ENCODE results near the gene MSH6. TPM values are rescaled to one million over a fixed set of nuclear protein-coding genes. Genes with fewer than 3 reads are reported as not detected.

The MSH6 gene
- total RNA-seq, 1 donor: 35.8 TPM

- peaks cover 90% of the 10 kb centered on the region for H3K36me3 ChIP-seq (ENCODE audit: insufficient read depth, low read length)
Measured at GRCh38 chr2:47803363-47803762, 20.4 kb downstream of the MSH6 start.

GRCh38 chr2:47803770-47804169, 20.8 kb downstream of the MSH6 start:
- TF ChIP-seq, protein P1, sequence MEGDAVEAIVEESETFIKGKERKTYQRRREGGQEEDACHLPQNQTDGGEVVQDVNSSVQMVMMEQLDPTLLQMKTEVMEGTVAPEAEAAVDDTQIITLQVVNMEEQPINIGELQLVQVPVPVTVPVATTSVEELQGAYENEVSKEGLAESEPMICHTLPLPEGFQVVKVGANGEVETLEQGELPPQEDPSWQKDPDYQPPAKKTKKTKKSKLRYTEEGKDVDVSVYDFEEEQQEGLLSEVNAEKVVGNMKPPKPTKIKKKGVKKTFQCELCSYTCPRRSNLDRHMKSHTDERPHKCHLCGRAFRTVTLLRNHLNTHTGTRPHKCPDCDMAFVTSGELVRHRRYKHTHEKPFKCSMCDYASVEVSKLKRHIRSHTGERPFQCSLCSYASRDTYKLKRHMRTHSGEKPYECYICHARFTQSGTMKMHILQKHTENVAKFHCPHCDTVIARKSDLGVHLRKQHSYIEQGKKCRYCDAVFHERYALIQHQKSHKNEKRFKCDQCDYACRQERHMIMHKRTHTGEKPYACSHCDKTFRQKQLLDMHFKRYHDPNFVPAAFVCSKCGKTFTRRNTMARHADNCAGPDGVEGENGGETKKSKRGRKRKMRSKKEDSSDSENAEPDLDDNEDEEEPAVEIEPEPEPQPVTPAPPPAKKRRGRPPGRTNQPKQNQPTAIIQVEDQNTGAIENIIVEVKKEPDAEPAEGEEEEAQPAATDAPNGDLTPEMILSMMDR (IDR thresholded peaks at IDR 0.05; ENCODE audit: extremely low read depth, low read depth, low read length): no peak
- Histone ChIP-seq H3K4me2 (ENCODE audit: insufficient read depth, low read length) (no peak overlapping the region), H3K36me3 (ENCODE audit: insufficient read depth, low read length) (peaks cover 90% of the 10 kb centered on the region)

More at GRCh38 chr2:47803363-47803762, 20.4 kb downstream of the MSH6 start:
- Histone ChIP-seq H3K79me2 (ENCODE audit: insufficient read depth, low read length) (peaks cover 32% of the 10 kb centered on the region), H3K4me2 (ENCODE audit: insufficient read depth, low read length) (no peak overlapping the region), H2AFZ (ENCODE audit: low read length) (no peak overlapping the region), H4K20me1 (ENCODE audit: insufficient read depth, low read length) (peaks cover 9% of the 10 kb centered on the region), H3K9me3 (ENCODE audit: low read depth, low read length) (no peaks in the 10 kb centered on the region), H3K4me3 (ENCODE audit: insufficient read depth, low read length) (no peak overlapping the region), H3K27ac (ENCODE audit: low read depth, low read length) (no peak overlapping the region), H3K27me3 (ENCODE audit: insufficient read depth, low read length) (no peaks in the 10 kb centered on the region), H3K4me1 (ENCODE audit: insufficient read depth, low read length) (no peaks in the 10 kb centered on the region)
- no peak for DNase-seq (ENCODE audit: insufficient read length, low spot score, missing footprints)
- TF ChIP-seq, protein P1 (IDR thresholded peaks at IDR 0.05; ENCODE audit: extremely low read depth, low read depth, low read length): no peak

GRCh38 chr2:47805850-47806249, 22.9 kb downstream of the MSH6 start:
- H3K4me2 ChIP-seq (ENCODE audit: insufficient read depth, low read length): no peak overlapping the region
- H3K36me3 ChIP-seq (ENCODE audit: insufficient read depth, low read length): peaks cover 84% of the 10 kb centered on the region
- H2AFZ ChIP-seq (ENCODE audit: low read length): no peak overlapping the region
- TF ChIP-seq, protein P1 (IDR thresholded peaks at IDR 0.05; ENCODE audit: extremely low read depth, low read depth, low read length): no peak
- H3K4me1 ChIP-seq (ENCODE audit: insufficient read depth, low read length): peaks cover 4% of the 10 kb centered on the region
- H3K79me2 ChIP-seq (ENCODE audit: insufficient read depth, low read length): peaks cover 18% of the 10 kb centered on the region
- peaks cover 5% of the 10 kb centered on the region for H4K20me1 ChIP-seq (ENCODE audit: insufficient read depth, low read length)
- no peaks in the 10 kb centered on the region for H3K9me3 ChIP-seq (ENCODE audit: low read depth, low read length)
- DNase-seq (ENCODE audit: insufficient read length, low spot score, missing footprints): no peak
- no peak overlapping the region for H3K27ac ChIP-seq (ENCODE audit: low read depth, low read length)
- no peak overlapping the region for H3K4me3 ChIP-seq (ENCODE audit: insufficient read depth, low read length)
- H3K27me3 ChIP-seq (ENCODE audit: insufficient read depth, low read length): no peaks in the 10 kb centered on the region

More at GRCh38 chr2:47803770-47804169, 20.8 kb downstream of the MSH6 start:
- H2AFZ ChIP-seq (ENCODE audit: low read length): no peak overlapping the region
- DNase-seq (ENCODE audit: insufficient read length, low spot score, missing footprints): no peak
- H3K27me3 ChIP-seq (ENCODE audit: insufficient read depth, low read length): no peaks in the 10 kb centered on the region
- no peaks in the 10 kb centered on the region for H3K9me3 ChIP-seq (ENCODE audit: low read depth, low read length)
- no peak overlapping the region for H3K27ac ChIP-seq (ENCODE audit: low read depth, low read length)
- H4K20me1 ChIP-seq (ENCODE audit: insufficient read depth, low read length): peaks cover 9% of the 10 kb centered on the region
- H3K79me2 ChIP-seq (ENCODE audit: insufficient read depth, low read length): peaks cover 29% of the 10 kb centered on the region
- no peak overlapping the region for H3K4me3 ChIP-seq (ENCODE audit: insufficient read depth, low read length)
- no peaks in the 10 kb centered on the region for H3K4me1 ChIP-seq (ENCODE audit: insufficient read depth, low read length)

DNA sequence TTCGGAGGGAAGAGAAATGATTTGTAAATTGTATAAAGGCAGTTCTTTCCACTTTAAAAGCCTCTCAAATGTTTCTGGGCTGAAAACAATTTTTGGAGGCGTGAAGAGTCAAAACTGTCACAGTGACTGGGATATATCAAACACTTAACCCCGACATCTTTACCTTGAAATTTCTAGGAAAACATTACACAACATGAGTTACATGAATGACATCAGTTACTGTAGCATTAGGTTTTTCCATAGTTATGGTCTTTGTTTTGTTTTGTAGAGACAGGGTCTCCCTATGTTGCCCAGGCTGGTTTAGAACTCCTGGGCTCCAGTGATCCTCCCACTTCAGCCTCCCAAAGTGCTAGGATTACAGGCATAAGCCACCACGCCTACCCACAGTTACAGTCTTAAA, 25.7 kb downstream of the MSH6 start:
- no peak for DNase-seq (ENCODE audit: insufficient read length, low spot score, missing footprints)
- H4K20me1 ChIP-seq (ENCODE audit: insufficient read depth, low read length): no peaks in the 10 kb centered on the region
- peaks cover 9% of the 10 kb centered on the region for H3K4me1 ChIP-seq (ENCODE audit: insufficient read depth, low read length)
- H3K36me3 ChIP-seq (ENCODE audit: insufficient read depth, low read length): peaks cover 57% of the 10 kb centered on the region
- no peaks in the 10 kb centered on the region for H3K27me3 ChIP-seq (ENCODE audit: insufficient read depth, low read length)
- no peak overlapping the region for H2AFZ ChIP-seq (ENCODE audit: low read length)
- no peak overlapping the region for H3K27ac ChIP-seq (ENCODE audit: low read depth, low read length)
- H3K79me2 ChIP-seq (ENCODE audit: insufficient read depth, low read length): peaks cover 5% of the 10 kb centered on the region
- no peaks in the 10 kb centered on the region for H3K9me3 ChIP-seq (ENCODE audit: low read depth, low read length)
- TF ChIP-seq, protein P1 (IDR thresholded peaks at IDR 0.05; ENCODE audit: extremely low read depth, low read depth, low read length): no peak
- no peak overlapping the region for H3K4me2 ChIP-seq (ENCODE audit: insufficient read depth, low read length)
- H3K4me3 ChIP-seq (ENCODE audit: insufficient read depth, low read length): no peak overlapping the region
